ENCODE data around the gene PTPN1. TPM values are rescaled to one million over a fixed set of nuclear protein-coding genes. Genes with fewer than 3 reads are reported as not detected.

The PTPN1 gene
- total RNA-seq, 1 experiment from 2014 or later: 65.2 TPM

DNA sequence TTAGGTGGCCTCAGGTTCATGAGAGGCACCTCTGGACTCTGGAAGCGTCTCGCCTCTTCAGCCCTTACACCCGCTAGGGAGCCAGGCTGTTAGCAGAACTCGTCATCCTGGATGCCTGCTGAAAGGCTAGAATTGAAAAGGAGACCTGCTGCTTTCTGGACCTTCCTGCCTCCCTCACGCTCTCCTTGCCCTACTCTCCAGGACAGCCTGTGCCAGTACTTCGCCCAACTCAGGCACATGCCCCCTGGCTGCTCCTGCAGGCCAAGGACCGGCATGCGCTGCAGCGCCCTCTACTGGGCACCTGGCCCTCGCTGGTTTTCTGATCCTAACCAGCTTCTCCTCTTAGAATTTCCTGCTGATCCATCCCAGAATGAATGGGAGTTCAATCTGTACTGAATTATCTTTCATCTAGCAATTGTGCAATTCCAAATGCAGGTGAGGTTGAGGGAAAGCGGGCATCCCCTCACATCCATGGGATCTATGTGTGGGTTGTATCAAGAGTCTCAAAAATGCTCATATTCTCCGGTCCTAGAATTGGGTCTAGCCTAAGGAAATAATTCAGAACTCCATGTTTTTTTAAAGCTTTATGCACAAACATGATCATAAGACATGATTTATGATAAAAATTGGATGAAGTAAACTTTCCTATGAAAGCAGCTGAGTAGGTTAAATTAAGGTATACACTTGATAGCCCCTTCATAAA, 78.0 kb downstream of the PTPN1 start:
- Histone ChIP-seq H3K9me3 (no peaks in the 10 kb centered on the region), H3K4me1 (peaks cover 9% of the 10 kb centered on the region; the same call in 1 of the 2 replicates), H3K4me3 (ENCODE audit: low read depth, low read length) (no peak overlapping the region), H3K36me3 (ENCODE audit: control insufficient read depth, insufficient read depth, low read length) (peaks cover 6% of the 10 kb centered on the region), H3K27me3 (replicated peaks; ENCODE audit: control insufficient read depth, insufficient read depth, low read length) (no peaks in the 10 kb centered on the region)
- ChIA-PET POLR2A (interaction anchor here (0.5 kb wide), 1 partner anchor 208 kb away, joined by 4 read pairs; no protein-coding TSS in a partner anchor), CTCF (interaction anchor here (0.6 to 1.7 kb wide), 26 partner anchors 8 to 651 kb away, joined by 3 to 10 read pairs (median 4); partner anchors contain the start of gene BCAS4)
- intact Hi-C loops (cut with micrococcal nuclease; ENCODE audit: unreplicated experiment): no loop called here
- no peaks in the 10 kb centered on the region for H3K4me1 Mint-ChIP-seq (ENCODE audit: low read depth, unreplicated experiment)
- TF ChIP-seq, protein P1, sequence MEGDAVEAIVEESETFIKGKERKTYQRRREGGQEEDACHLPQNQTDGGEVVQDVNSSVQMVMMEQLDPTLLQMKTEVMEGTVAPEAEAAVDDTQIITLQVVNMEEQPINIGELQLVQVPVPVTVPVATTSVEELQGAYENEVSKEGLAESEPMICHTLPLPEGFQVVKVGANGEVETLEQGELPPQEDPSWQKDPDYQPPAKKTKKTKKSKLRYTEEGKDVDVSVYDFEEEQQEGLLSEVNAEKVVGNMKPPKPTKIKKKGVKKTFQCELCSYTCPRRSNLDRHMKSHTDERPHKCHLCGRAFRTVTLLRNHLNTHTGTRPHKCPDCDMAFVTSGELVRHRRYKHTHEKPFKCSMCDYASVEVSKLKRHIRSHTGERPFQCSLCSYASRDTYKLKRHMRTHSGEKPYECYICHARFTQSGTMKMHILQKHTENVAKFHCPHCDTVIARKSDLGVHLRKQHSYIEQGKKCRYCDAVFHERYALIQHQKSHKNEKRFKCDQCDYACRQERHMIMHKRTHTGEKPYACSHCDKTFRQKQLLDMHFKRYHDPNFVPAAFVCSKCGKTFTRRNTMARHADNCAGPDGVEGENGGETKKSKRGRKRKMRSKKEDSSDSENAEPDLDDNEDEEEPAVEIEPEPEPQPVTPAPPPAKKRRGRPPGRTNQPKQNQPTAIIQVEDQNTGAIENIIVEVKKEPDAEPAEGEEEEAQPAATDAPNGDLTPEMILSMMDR (IDR thresholded peaks at IDR 0.05; ENCODE audit: insufficient read depth in 1 of 2, low read depth in 1 of 2, low read length in 1 of 2, severe bottlenecking in 1 of 2, unreplicated experiment in 1 of 2): peak; percentile 99 to 100
- peak; percentile 87 to 94 for DNase-seq
- no peak overlapping the region for H3K27ac Mint-ChIP-seq (ENCODE audit: unreplicated experiment)
- no TSS peak for BruUV-seq (replicated peaks)
- no peak overlapping the region for H3K4me3 Mint-ChIP-seq (ENCODE audit: unreplicated experiment)
- H3K27me3 Mint-ChIP-seq (ENCODE audit: insufficient read depth, unreplicated experiment): no peaks in the 10 kb centered on the region
- no peaks in the 10 kb centered on the region for H3K9me3 Mint-ChIP-seq (ENCODE audit: unreplicated experiment)
- H3K36me3 Mint-ChIP-seq (ENCODE audit: insufficient read depth, unreplicated experiment): peaks cover 62% of the 10 kb centered on the region

DNA sequence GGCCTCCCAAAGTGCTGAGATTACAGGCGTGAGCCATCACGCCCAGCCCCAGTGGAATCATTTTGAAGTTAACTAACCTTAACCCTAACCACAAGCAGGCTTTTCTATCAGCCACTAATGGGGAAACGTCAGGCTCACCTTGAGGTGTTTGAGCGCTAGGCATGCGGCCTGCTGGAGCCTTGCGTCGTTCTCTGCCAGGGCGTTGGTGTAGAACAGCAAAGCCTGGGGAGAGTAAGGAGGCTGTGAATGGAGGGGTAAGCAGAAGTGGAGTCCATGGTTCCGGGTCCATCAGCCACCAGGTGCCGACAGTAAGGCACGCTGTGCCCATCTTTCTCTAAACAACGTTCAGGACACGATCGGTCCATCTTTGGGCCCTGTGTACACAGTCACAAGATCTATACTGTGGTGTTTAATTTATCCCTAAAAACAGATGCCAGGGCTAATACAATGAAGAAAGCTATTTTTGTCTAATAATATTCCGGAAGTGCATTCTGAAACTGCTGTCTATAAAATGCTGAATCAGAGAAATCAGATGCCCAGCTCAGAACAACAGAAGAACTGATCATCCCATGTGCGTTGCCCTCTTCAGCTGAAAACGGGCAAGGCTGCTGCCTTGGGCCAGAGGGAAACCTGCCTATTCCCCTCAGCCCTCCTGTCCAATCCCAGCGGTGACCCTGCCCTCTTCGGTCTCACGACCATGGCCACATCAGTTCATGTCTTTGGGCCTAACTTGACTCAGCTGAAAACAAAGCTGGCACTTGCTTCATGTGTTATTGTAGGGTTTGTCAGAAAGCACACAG, 79.6 kb downstream of the PTPN1 start:
- Mint-ChIP-seq H3K27ac (ENCODE audit: unreplicated experiment) (no peak overlapping the region), H3K4me1 (ENCODE audit: low read depth, unreplicated experiment) (no peaks in the 10 kb centered on the region), H3K27me3 (ENCODE audit: insufficient read depth, unreplicated experiment) (no peaks in the 10 kb centered on the region), H3K9me3 (ENCODE audit: unreplicated experiment) (no peaks in the 10 kb centered on the region), H3K36me3 (ENCODE audit: insufficient read depth, unreplicated experiment) (peaks cover 68% of the 10 kb centered on the region), H3K4me3 (ENCODE audit: unreplicated experiment) (no peak overlapping the region)
- no peak for DNase-seq
- Histone ChIP-seq H3K36me3 (ENCODE audit: control insufficient read depth, insufficient read depth, low read length) (peaks cover 4% of the 10 kb centered on the region), H3K4me3 (ENCODE audit: low read depth, low read length) (no peak overlapping the region), H3K4me1 (peaks cover 9% of the 10 kb centered on the region; the same call in 1 of the 2 replicates), H3K27me3 (replicated peaks; ENCODE audit: control insufficient read depth, insufficient read depth, low read length) (no peaks in the 10 kb centered on the region), H3K9me3 (no peaks in the 10 kb centered on the region)
- BruUV-seq (replicated peaks): no TSS peak
- ChIA-PET CTCF (interaction anchor here (0.7 kb wide), 2 partner anchors 336 to 360 kb away, joined by 3 read pairs; no protein-coding TSS in a partner anchor), POLR2A (no interaction called here)
- intact Hi-C loops (cut with micrococcal nuclease; ENCODE audit: unreplicated experiment): no loop called here
- TF ChIP-seq, protein P1 (IDR thresholded peaks at IDR 0.05; ENCODE audit: insufficient read depth in 1 of 2, low read depth in 1 of 2, low read length in 1 of 2, severe bottlenecking in 1 of 2, unreplicated experiment in 1 of 2): no peak

DNA sequence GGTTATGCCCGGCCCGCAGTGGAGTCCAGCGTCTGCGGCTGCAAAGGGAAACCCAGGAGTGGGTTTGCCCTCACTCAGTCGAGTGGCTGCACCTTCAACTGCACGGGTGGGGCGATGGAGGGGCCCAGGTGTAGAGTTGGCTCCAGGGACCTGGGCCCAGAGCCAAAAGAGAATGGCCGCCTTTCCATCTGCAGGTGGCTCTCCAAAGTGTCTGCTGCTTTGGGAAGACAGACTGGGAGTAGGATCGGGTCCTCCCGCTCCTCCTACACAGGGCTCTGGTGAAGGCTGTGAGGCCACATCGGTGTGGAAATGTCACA, 80.1 kb downstream of the PTPN1 start:
- Mint-ChIP-seq H3K27me3 (ENCODE audit: insufficient read depth, unreplicated experiment) (no peaks in the 10 kb centered on the region), H3K27ac (ENCODE audit: unreplicated experiment) (no peak overlapping the region), H3K4me3 (ENCODE audit: unreplicated experiment) (no peak overlapping the region), H3K9me3 (ENCODE audit: unreplicated experiment) (no peaks in the 10 kb centered on the region), H3K36me3 (ENCODE audit: insufficient read depth, unreplicated experiment) (peaks cover 66% of the 10 kb centered on the region), H3K4me1 (ENCODE audit: low read depth, unreplicated experiment) (no peaks in the 10 kb centered on the region)
- H3K4me1 ChIP-seq: peaks cover 9% of the 10 kb centered on the region; the same call in 1 of the 2 replicates
- intact Hi-C loops (cut with micrococcal nuclease; ENCODE audit: unreplicated experiment): no loop called here
- no peak overlapping the region for H3K4me3 ChIP-seq (ENCODE audit: low read depth, low read length)
- DNase-seq: no peak
- ChIA-PET CTCF (no interaction called here), POLR2A (no interaction called here)
- H3K36me3 ChIP-seq (ENCODE audit: control insufficient read depth, insufficient read depth, low read length): peaks cover 4% of the 10 kb centered on the region
- no peaks in the 10 kb centered on the region for H3K27me3 ChIP-seq (replicated peaks; ENCODE audit: control insufficient read depth, insufficient read depth, low read length)
- no TSS peak for BruUV-seq (replicated peaks)
- TF ChIP-seq, protein P1 (IDR thresholded peaks at IDR 0.05; ENCODE audit: insufficient read depth in 1 of 2, low read depth in 1 of 2, low read length in 1 of 2, severe bottlenecking in 1 of 2, unreplicated experiment in 1 of 2): no peak
- H3K9me3 ChIP-seq: no peaks in the 10 kb centered on the region

Measured in Caco-2 (cell line).